8988T (cell line): Measurements from ENCODE around the gene CYBRD1.
"Not testable (repeated sequence)": the region's sequence is repeated elsewhere in the genome, so short reads cannot be mapped to it uniquely, and the experiment has no call there.

Experiments
- DNase-seq: peaks from one replicate; pipeline ENCODE4 v3.0.0; 2011

CYBRD1 gene, protein sequence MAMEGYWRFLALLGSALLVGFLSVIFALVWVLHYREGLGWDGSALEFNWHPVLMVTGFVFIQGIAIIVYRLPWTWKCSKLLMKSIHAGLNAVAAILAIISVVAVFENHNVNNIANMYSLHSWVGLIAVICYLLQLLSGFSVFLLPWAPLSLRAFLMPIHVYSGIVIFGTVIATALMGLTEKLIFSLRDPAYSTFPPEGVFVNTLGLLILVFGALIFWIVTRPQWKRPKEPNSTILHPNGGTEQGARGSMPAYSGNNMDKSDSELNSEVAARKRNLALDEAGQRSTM

GRCh38 chr2:171522052-171522787 is at the start of gene CYBRD1:
Gene CYBRD1, plus strand, starts transcription at chr2:171522474. Its CDS starts 72 bp downstream, at chr2:171522546.
- peak; percentile 46 for DNase-seq

GRCh38 chr2:171475979-171476378 is 46.3 kb upstream of the CYBRD1 start:
- no peak for DNase-seq

DNA sequence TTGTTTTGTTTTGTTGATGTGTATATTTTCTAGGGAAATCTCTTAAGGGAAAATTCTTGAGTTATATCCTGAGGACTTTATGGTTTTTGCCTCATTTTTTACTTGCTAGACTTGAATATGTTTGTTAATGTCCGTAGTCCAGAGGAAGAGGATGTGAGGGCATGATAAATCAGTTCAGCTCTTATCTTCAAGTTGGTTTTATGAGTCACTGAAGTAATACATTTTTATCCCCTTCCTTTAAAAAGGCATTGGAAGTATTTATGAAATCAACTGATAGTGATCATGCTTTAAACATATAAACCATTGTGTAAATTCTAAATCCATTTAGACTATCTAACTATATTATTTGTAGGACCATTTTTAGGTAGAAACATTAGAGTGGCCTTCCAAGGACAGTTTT is 43.9 kb upstream of the CYBRD1 start:
- no peak for DNase-seq

DNA sequence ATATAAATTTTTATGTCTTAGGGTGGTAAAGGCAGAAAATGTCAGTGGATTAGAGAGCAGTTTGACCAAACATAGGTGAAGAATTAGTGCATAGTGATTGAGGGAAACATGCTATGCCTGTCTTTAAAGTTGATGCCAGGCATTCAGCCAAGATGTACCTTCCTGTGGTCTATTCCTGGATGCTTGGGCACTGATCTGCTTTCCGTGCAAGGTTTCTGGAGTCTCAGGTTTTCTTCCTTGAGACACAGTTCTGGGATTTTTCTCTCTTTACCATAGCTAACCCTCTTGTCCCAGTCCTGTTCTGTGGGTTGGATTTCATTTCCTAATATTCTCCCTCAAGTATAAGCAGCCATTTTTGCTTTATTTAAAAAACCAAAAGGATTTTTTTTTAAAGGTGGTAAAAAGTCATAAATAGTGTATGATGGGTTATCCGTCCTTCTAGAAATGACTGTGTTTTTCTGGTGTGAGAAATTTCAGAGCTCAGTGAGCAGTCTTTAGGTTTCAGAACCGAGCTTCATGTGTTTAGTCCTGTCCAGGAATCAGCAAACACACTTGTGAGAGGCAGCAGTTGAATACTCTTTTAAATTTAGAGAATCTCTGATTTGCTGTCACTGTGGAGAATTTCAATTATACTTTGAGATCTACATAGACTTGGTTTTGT is 43.0 kb upstream of the CYBRD1 start:
- no peak for DNase-seq

DNA sequence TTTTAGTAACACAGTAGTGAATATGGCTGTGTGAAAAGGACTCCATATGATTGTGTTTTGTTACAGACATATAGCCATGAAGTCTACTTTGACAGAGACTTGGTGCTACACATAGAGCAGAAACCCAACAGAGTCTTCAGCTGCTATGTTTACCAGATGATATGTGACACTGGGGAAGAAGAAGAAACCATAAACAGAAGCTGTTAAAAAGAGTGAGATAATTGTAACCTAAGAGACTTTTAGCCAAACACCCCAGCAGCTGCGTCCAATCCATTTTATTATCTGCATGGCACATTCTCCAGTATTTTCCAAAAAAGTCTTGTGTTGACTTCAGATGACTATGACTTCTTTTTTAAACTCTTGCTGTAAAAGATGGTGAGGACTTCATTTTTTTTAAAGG is 41.4 kb upstream of the CYBRD1 start:
- no peak for DNase-seq

GRCh38 chr2:171482308-171482707 is 40.0 kb upstream of the CYBRD1 start:
- no peak for DNase-seq

GRCh38 chr2:171482877-171483276 is 39.4 kb upstream of the CYBRD1 start:
- no peak for DNase-seq

- no peak for DNase-seq
Observed at GRCh38 chr2:171483793-171484192, 38.5 kb upstream of the CYBRD1 start.

DNA sequence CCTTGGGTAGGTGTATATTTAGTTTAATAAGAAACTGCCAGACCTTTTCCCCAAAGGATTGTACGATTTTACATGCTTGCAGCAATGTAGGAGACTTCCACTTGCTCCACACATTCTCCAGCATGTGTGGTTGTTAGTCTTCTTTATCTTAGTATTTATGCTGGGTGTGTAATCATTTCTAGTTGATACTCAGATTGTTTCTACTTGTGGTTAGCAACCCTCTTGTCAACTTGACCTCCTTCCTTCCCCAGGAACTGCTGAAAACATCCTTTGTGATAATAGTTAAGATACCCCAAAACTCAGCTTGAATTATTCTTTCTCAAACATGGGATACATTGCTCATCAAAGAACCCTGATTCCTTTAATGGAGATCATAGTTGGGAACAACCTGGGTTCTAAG is 37.2 kb upstream of the CYBRD1 start:
- no peak for DNase-seq

GRCh38 chr2:171487201-171487600 is 35.1 kb upstream of the CYBRD1 start:
- no peak for DNase-seq

DNA sequence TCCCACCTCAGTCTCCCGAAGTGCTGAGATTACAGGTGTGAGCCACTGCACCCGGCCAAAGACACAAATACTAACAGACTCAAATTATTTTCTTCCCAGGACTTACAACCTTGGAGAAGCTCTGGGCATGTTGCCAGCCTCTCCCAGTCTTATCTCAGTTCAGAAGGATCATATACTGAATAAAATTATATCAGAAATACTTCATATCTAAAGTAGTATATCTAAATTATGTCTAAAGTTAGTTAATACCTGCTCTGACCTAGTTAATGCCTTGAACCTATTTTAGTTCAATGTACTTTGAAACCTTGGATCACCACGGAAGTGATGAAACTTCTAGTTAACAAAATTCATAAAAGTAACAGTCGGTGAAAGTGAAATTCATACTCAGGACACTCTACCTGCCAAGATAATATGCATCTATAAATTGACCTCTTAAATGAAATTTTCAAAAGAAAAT is 34.4 kb upstream of the CYBRD1 start:
- no peak for DNase-seq

DNA sequence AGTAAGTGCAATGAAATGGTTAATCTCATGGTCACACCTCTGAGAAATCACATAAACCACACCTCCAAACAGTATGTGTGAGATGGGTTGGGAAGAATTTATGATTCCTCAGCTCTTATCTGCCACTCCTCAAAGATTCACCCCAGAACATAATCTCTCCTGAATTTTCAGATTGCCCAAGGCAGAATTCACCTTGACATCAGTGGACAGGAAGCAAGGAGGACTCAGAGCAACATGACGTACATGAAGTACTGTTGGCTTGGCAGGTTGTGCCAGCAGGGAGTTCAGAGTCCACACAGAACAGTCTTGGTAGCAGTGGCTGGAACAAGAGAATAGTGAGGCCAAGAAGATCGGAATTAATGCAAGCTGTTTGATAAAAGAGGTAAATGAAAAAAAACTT is 31.7 kb upstream of the CYBRD1 start:
- no peak for DNase-seq

DNA sequence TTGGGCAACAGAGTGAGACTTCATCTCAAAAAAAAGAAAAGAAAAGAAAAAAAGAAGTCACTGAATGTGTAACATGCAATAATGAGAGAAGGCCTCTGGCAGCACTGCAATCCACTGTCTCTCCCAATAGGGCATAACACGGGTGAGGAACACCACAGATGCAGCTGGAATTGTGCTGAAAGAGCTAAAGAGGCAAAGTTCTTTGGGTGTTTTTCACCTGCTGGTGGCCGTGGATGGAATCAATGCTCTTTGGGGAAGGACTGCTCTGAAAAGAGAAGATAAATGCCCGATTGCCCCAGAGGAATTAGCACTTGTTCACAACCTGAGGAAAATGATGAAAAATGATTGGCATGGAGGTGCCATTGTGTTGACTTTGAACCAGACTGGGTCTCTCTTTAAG is 31.0 kb upstream of the CYBRD1 start:
- DNase-seq, result no peak

DNA sequence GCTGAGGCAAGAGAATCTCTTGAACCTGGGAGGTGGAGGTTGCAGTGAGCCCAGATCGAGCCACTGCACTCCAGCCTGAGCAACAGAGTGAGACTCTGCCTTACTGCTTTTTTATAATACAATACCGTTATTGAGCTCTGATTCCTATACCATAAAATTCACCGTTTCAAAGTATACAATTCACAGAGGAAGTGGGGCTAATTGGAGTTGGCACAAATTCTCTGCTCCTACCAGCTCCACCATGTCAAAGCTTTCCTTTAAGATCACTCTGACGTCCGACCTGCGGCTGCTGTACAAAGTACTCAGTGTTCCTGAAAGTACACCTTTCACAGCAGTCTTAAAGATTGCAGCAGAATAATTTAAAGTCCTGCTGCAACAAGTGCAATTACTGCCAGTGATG is 29.6 kb upstream of the CYBRD1 start:
- DNase-seq, result no peak

DNA sequence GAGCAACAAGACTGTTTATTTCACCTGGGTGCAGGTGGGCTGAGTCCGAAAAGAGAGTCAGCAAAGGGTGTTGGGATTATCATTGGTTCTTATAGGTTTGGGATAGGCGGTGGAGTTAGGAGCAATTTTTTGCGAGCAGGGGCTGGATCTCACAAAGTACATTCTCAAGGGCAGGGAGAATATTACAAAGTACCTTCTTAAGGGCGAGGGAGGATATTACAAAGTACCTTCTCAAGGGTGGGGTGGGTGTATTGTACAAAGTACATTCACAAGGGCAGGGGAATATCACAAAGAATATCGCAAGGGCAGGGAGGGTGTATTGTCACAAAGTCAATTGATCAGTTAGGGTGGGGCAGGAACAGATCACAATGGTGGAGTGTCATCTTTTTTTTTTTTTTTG is 24.6 kb upstream of the CYBRD1 start:
- not testable (repeated sequence) for DNase-seq

- DNase-seq, result no peak
Observed at GRCh38 chr2:171505374-171505773, 16.9 kb upstream of the CYBRD1 start.

DNA sequence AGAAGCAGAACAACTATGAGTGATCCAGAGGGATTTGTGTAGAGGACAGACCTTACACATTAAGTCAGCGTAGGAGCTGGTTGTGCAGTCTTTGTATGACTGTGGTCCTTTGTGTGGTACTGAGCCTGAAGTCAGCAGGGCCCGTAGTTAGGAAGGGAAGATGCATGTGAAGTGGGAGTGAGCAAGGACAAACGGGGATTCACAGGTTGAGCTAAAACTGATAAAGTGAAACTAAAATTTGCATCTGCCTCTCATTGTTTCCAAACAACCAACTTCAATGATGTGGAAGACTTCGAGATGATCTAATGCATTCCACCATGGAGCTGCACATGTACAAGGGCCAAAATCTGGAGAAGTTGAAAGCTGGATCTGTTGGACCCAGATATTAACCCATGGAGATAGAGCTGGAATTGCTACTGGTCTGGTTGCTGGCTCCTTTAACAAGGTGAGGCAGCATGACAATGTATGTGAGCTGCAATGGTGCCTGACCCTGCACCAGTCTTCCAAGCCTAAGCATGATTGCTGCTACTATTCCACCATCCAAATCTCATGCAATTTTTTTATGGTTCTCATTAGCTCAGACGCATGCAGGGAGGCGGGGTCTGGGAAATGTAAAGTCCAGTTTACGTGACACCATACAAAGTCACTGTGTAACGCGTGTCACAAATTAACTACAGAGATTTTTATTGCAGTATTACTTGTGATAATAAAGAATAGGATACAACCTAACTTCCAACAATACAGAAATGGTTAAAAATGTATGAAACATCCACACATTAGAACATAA is 12.1 kb upstream of the CYBRD1 start:
- no peak for DNase-seq

DNA sequence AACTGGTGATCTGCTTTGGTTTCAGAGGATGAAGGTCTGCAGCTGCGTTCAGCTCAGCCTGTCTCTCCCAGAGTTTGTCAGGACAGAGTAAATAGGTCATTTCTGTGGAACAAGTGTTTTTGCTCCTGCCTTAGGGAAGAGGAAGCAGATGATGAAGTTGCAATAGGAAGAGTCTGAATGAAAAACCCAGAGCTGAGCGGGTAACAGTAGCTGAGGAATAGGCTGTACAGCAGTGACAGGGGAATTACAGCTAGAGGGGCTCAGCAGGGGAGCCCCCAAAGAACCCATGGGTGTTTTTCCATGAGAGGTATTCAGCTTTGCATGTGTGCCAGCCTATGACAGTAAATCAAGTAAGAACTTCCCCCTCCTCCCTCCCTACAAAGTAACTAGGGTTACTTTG is 10.3 kb upstream of the CYBRD1 start:
- DNase-seq, result no peak

DNA sequence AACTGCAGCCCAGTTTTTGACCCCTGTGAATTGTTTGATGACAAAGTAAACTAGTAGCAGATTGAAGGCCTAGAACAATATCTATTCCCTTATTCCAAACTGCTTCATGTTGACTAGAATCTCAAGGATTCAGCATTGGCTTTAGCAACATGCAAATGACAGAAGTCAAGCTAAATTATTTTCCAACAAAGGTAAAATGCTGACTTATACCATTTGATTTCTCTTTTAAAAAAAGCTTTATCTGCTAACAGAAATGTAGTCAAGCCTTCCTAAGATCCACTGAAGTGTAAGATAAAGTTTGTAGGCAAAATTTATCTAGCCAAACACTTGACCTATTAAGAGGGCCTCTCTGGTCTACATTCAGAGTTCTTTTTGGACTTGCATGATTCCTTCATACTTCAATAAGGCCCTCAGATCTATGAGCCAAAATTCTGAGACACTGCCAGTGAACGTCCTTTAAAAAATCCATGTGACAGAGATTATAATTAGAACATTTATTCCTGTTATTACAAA is 9.5 kb upstream of the CYBRD1 start:
- no peak for DNase-seq

GRCh38 chr2:171513719-171514160 is 8.5 kb upstream of the CYBRD1 start:
- DNase-seq, result no peak

DNA sequence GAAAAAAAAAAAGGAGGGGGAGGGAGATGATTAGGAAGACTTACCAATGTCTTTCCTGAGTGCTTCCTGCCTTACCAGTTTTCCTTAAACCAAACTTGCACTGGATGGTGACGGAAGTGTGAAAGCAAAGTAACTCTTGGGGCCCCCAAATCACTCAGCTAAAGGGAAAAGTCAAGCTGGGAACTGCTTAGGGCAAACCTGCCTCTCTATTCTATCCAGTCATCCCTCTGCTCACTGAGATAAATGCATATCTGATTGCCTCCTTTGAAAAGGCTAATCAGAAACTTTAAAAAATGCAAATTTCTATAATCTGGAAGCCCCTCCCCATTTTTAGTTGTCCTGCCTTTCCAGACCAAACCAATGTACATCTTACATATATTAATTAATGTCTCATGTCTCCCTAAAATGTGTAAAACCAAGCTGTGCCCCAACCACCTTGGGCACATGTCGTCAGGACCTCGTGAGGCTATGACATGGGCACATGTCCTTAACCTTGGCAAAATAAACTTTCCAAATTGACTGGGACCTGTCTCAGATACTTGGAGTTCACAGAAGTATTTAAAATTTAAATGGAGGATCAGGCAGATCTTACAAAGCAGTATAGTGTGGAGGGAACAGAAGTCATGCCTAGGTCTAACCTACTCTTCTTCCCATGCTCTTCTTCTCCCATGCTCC is 7.2 kb upstream of the CYBRD1 start:
- DNase-seq, result no peak

- DNase-seq, result no peak
Observed at GRCh38 chr2:171515672-171516298, 6.5 kb upstream of the CYBRD1 start.
